Kidney tubule cell (primary cell): Measurements from ENCODE around the gene PKP3.
"Not testable (repeated sequence)": the region's sequence is repeated elsewhere in the genome, so short reads cannot be mapped to it uniquely, and the experiment has no call there.

Experiments used
- DNase-seq: peaks from one replicate; pipeline ENCODE4 v3.0.0-alpha.2; 2018; ENCODE audit warnings: low spot score

Gene PKP3

GRCh38 chr11:394034-394857, at the start of gene PKP3:
Gene PKP3, plus strand, starts transcription at chr11:394209. Its CDS starts 84 bp downstream, at chr11:394293.
- no peak for DNase-seq

GRCh38 chr11:344836-345578, 49.0 kb upstream of the PKP3 start:
- no peak for DNase-seq

- DNase-seq, result no peak
Observed at GRCh38 chr11:346529-346928, 47.5 kb upstream of the PKP3 start.

GRCh38 chr11:349270-349954, 44.6 kb upstream of the PKP3 start:
- DNase-seq, result not testable (repeated sequence)

GRCh38 chr11:350033-350722, 43.8 kb upstream of the PKP3 start:
- not testable (repeated sequence) for DNase-seq

- DNase-seq, result no peak
Observed at GRCh38 chr11:350723-351255, 43.2 kb upstream of the PKP3 start.

GRCh38 chr11:351411-351810, 42.6 kb upstream of the PKP3 start:
- no peak for DNase-seq

- DNase-seq, result no peak
Observed at GRCh38 chr11:352456-353031, 41.5 kb upstream of the PKP3 start.

GRCh38 chr11:353179-353873, 40.7 kb upstream of the PKP3 start:
- DNase-seq, result peak; percentile 45

GRCh38 chr11:355581-356458, 38.2 kb upstream of the PKP3 start:
- peak; percentile 87 for DNase-seq

- no peak for DNase-seq
Observed at GRCh38 chr11:356610-357009, 37.4 kb upstream of the PKP3 start.

GRCh38 chr11:357582-357981, 36.4 kb upstream of the PKP3 start:
- no peak for DNase-seq

GRCh38 chr11:358129-358800, 35.7 kb upstream of the PKP3 start:
- DNase-seq, result no peak

- DNase-seq, result peak; percentile 34
Observed at GRCh38 chr11:359181-359714, 34.8 kb upstream of the PKP3 start.

GRCh38 chr11:360326-361280, 33.4 kb upstream of the PKP3 start:
- no peak for DNase-seq

- DNase-seq, result no peak
Observed at GRCh38 chr11:362642-363442, 31.2 kb upstream of the PKP3 start.

GRCh38 chr11:363443-363805, 30.6 kb upstream of the PKP3 start:
- DNase-seq, result not testable (repeated sequence)
